Esophagus (tissue), 2 donors: ENCODE measurements around the gene ALDH2. TPM values are rescaled to one million over a fixed set of nuclear protein-coding genes. Genes with fewer than 3 reads are reported as not detected.
A peak's percentile ranks its signal among the peaks of the same experiment; 100 is the strongest.
"Not testable (repeated sequence)": the region's sequence is repeated elsewhere in the genome, so short reads cannot be mapped to it uniquely, and the experiment has no call there.

Source experiments
- H3K27ac ChIP-seq, 2 donors: one replicate each; pipeline ENCODE4 v1.5.1; 2013; ENCODE audit warnings: low read depth in 2 of 2, mild to moderate bottlenecking in 2 of 2, inconsistent platforms in 1 of 2, low read length in 1 of 2, moderate library complexity in 1 of 2
- H3K27me3 ChIP-seq, 2 donors: one replicate each; pipeline ENCODE4 v1.6.1; 2013; ENCODE audit warnings: low read length in 2 of 2, control low read depth in 1 of 2, mild to moderate bottlenecking in 1 of 2; ENCODE audit not compliant: insufficient read depth in 2 of 2, control insufficient read depth in 1 of 2
- H3K36me3 ChIP-seq, 2 donors: one replicate each; pipeline ENCODE4 v1.6.1; 2013; ENCODE audit warnings: low read length in 1 of 2; ENCODE audit not compliant: control insufficient read depth in 2 of 2, insufficient read depth in 2 of 2
- H3K4me1 ChIP-seq, 2 donors: one replicate each; pipeline ENCODE4 v1.6.1; 2013; ENCODE audit warnings: low read length in 1 of 2; ENCODE audit not compliant: control insufficient read depth in 2 of 2, insufficient read depth in 2 of 2
- H3K4me3 ChIP-seq, 2 donors: one replicate each; pipeline ENCODE4 v1.5.1; 2013; ENCODE audit warnings: low read length in 2 of 2, mild to moderate bottlenecking in 2 of 2, low read depth in 1 of 2, moderate library complexity in 1 of 2
- H3K9me3 ChIP-seq, 2 donors: one replicate each; pipeline ENCODE4 v1.6.1; 2013; ENCODE audit warnings: mild to moderate bottlenecking in 2 of 2, low read depth in 1 of 2, low read length in 1 of 2, moderate library complexity in 1 of 2; ENCODE audit not compliant: control insufficient read depth in 2 of 2, insufficient read depth in 1 of 2
- WGBS, 2 donors: extraction: QIAGEN DNeasy Blood & Tissue Kit; methylation state at CpG; one replicate each; pipeline ENCODE4 v1.1.7; 2013; 5-methylcytosine and 5-hydroxymethylcytosine counted together
- polyA plus RNA-seq, 2 donors: library from polyadenylated mRNA; stranded (reverse); fragments of 200-250 nt; gene quantifications; one replicate each; pipeline ENCODE4 v1.2.3, GENCODE V29; 2013
- donor health status: healthy with polysubstance abuse.
- donor health status: Bipolar disorder and iron deficiency.

The ALDH2 gene
- polyA plus RNA-seq, 2 donors, result 83.9 to 148 TPM

DNA sequence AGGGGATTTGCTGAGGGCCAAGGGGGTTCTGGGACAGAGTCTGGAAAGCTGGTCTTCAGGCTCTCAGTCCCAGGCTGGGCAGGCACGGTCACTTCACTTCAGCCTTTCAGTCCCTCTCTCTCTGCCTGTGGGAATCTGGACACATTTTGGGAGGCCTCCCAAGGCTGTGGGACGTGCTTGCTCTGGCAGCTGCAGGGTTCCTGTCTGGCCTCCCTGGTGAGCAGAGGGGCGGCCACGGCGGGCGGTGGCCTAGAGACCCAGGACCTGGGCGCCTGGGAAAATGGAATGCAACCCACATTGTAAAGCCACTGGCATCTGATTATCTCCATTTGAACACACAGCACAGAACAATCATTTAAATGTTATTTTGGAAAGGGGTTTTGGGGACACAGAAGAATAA is 10.1 kb upstream of the ALDH2 start:
- no peaks in the 10 kb centered on the region for H3K36me3 ChIP-seq
- no peaks in the 10 kb centered on the region for H3K27me3 ChIP-seq
- WGBS, 2 donors, result 83 to 89% methylated on average over 7 of the region's 7 CpGs
- H3K4me3 ChIP-seq, result no peak overlapping the region
- no peak overlapping the region for H3K27ac ChIP-seq
- no peaks in the 10 kb centered on the region for H3K9me3 ChIP-seq
- peaks cover 3 to 26% of the 10 kb centered on the region in 2 donors for H3K4me1 ChIP-seq

DNA sequence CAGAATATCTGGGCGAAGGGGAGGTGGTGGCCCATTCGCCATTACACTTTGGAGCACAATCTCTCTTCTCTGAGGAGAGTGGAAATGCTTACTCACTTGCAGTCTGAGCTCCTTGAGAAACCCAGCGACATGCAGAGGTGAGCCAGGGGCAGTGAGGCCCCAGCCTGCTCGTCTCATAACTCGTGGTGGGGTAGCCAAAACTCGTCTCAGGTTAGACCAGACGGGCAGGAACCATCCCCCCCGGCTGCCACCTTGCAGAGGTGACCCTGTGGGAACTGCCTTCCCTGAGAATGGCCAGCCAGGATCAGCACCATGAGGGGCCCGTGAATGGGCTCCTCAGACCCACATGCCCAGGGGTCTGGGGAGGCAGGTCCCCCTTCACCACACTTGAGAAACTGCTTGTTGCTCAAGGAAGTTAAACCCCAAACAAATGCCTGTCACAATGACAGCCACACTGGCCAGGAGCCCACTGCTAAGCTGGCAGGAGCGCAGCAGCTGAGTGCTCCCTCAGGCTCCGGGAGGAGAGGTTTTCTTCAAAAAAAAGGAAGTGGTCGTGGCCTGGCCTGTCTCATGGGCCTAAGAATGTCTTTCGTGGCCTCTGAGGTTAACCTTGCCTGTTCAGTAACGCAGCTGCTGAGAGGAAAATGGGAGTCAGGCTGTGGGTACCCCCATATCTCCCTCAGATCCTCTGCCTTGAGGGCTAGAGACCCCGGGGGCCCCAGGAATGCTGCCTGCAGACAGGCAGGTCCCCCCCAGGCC is 9.2 kb upstream of the ALDH2 start:
- no peaks in the 10 kb centered on the region for H3K27me3 ChIP-seq
- peak overlapping the region; percentile 87 to 88 for H3K27ac ChIP-seq
- no peaks in the 10 kb centered on the region for H3K36me3 ChIP-seq
- 34 to 42% methylated on average over 15 of the region's 15 CpGs for WGBS, 2 donors
- no peak overlapping the region for H3K4me3 ChIP-seq
- H3K4me1 ChIP-seq, result peaks cover 3 to 26% of the 10 kb centered on the region in 2 donors
- no peaks in the 10 kb centered on the region for H3K9me3 ChIP-seq

- H3K27ac ChIP-seq, result peak overlapping the region; percentile 87 to 88
- H3K27me3 ChIP-seq, result no peaks in the 10 kb centered on the region
- no peak overlapping the region for H3K4me3 ChIP-seq
- no peaks in the 10 kb centered on the region for H3K9me3 ChIP-seq
- WGBS, 2 donors, result 36 to 57% methylated on average over 9 of the region's 9 CpGs
- peaks cover 3 to 26% of the 10 kb centered on the region in 2 donors for H3K4me1 ChIP-seq
- H3K36me3 ChIP-seq, result no peaks in the 10 kb centered on the region
Measured at GRCh38 chr12:111758120-111758561, 8.6 kb upstream of the ALDH2 start.

DNA sequence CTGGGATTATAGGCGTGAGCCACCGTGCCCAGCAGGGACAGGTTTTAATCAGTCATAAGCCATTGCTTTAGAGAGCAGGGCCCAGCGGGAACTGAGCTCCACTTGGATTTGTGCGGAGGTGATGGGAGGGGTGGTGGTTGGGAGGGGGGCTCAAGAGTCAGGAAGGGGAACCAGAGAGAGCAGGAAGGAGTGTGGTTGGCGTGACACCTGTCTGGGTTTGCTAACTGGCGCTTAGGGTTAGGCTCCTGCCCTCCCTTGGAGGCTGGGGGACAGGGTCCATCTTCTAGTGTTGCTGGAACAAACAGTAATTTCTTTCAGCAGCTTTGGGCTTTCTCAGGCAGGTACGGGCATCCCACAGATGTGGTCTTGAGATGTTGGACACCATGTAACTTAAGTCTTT is 7.5 kb upstream of the ALDH2 start:
- 78 to 83% methylated on average over 7 of the region's 7 CpGs for WGBS, 2 donors
- no peaks in the 10 kb centered on the region for H3K27me3 ChIP-seq

DNA sequence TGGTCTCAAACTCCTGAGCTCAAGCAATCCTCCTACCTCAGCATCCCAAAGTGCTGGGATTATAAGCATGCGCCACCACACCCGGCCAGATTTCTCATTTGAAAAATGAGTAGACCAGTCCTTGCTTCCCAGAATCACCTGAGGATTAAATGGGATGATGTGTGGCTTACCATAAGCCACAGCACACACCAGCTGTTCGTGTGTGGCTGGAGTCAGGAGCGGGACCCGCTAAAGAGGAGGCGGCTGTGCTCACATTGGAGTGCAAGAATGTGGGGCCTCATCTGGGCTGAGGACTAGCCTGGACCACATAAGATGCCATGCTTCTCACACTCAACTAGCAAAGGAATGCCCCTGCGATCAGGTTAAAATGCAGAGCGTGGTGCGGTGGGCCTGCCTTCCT is 6.7 kb upstream of the ALDH2 start:
- H3K9me3 ChIP-seq, result no peaks in the 10 kb centered on the region
- H3K27me3 ChIP-seq, result no peaks in the 10 kb centered on the region
- no peak overlapping the region for H3K4me3 ChIP-seq
- no peaks in the 10 kb centered on the region for H3K36me3 ChIP-seq
- H3K4me1 ChIP-seq, result peaks cover 3 to 18% of the 10 kb centered on the region in 2 donors
- WGBS, 2 donors, result 65 to 71% methylated on average over 9 of the region's 9 CpGs
- no peak overlapping the region for H3K27ac ChIP-seq

More for the DNA sequence above, 7.5 kb upstream of the ALDH2 start:
- Histone ChIP-seq H3K4me3 (no peak overlapping the region), H3K36me3 (no peaks in the 10 kb centered on the region), H3K4me1 (peaks cover 3 to 23% of the 10 kb centered on the region in 2 donors), H3K27ac (no peak overlapping the region), H3K9me3 (no peaks in the 10 kb centered on the region)

- H3K4me3 ChIP-seq, result no peak overlapping the region
- no peaks in the 10 kb centered on the region for H3K36me3 ChIP-seq
- peaks cover 3 to 18% of the 10 kb centered on the region in 2 donors for H3K4me1 ChIP-seq
- 81 to 85% methylated on average over 5 of the region's 5 CpGs for WGBS, 2 donors
- H3K27ac ChIP-seq, result no peak overlapping the region
- H3K9me3 ChIP-seq, result no peaks in the 10 kb centered on the region
- no peaks in the 10 kb centered on the region for H3K27me3 ChIP-seq
Measured at GRCh38 chr12:111761099-111761498, 5.6 kb upstream of the ALDH2 start.

DNA sequence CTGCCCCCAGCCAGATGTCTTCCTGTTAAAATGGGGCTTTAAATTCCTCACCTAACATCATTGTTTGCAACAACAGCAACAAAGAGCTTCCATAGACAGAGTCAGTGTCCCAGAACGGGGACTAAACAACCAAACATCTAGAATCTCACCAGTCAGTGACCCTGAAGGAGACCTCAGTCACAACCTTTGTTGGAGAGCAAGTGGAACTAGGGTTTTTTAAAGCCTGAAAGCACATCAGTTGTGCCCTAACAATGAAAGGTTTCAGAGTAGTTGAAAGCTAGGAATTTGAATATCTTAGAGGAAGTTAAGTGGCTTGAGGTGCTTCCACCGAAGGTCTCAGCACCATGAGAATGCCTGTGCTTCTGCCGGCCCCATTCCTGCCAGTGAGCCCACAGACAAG is 5.0 kb upstream of the ALDH2 start:
- Histone ChIP-seq H3K27me3 (no peaks in the 10 kb centered on the region), H3K4me3 (no peak overlapping the region), H3K4me1 (peaks cover 3 to 23% of the 10 kb centered on the region in 2 donors), H3K9me3 (no peaks in the 10 kb centered on the region), H3K27ac (no peak overlapping the region), H3K36me3 (no peaks in the 10 kb centered on the region)
- WGBS, 2 donors, result 64 to 67% methylated on average over 3 of the region's 3 CpGs

GRCh38 chr12:111763552-111763951 is 3.2 kb upstream of the ALDH2 start:
- H3K4me3 ChIP-seq, H3K27me3 ChIP-seq, H3K36me3 ChIP-seq, H3K27ac ChIP-seq, H3K9me3 ChIP-seq: not testable (repeated sequence)
- 64 to 70% methylated on average over 10 of the region's 10 CpGs for WGBS, 2 donors
- peaks cover 0 to 13% of the 10 kb centered on the region in 2 donors for H3K4me1 ChIP-seq

DNA sequence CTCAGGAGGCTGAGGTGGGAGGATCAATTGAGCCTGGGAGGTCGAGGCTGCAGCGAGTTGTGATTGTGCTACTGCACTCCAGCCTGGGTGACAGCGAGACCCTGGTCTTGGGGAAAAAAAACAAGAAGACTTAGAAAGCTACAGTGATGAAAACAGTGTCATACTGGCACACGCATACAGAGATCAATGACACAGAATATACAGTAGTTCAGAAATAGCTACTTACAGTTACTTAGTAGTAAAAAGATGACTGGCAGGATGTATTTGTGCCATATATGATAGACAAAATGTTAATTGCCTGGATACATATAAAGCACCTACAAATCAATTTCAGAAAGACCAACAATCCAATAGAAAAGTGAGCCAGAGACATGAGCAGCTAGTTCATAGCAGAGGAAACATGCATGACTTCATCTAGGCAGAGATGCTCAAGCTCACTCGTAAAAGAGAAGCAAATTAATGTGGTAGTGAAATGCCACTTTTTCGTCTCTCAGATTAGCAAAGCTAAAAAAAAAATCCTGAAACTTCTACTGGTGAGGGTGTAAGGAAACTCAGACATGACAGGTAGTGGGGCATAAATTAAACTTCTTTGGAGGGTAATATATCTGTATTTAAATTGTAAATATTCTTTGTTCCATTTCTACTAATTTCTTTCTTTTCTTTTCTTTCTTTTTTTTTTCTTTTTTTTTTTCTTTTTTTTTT is 2.5 kb upstream of the ALDH2 start:
- H3K4me1 ChIP-seq, result peaks cover 3 to 16% of the 10 kb centered on the region in 2 donors
- H3K9me3 ChIP-seq, result no peaks in the 10 kb centered on the region
- no peak overlapping the region for H3K4me3 ChIP-seq
- H3K27ac ChIP-seq, result no peak overlapping the region
- WGBS, 2 donors, result 68 to 69% methylated on average over 6 of the region's 6 CpGs
- no peaks in the 10 kb centered on the region for H3K36me3 ChIP-seq
- no peaks in the 10 kb centered on the region for H3K27me3 ChIP-seq
